ENCODE measurements around the gene MED15.

DNA sequence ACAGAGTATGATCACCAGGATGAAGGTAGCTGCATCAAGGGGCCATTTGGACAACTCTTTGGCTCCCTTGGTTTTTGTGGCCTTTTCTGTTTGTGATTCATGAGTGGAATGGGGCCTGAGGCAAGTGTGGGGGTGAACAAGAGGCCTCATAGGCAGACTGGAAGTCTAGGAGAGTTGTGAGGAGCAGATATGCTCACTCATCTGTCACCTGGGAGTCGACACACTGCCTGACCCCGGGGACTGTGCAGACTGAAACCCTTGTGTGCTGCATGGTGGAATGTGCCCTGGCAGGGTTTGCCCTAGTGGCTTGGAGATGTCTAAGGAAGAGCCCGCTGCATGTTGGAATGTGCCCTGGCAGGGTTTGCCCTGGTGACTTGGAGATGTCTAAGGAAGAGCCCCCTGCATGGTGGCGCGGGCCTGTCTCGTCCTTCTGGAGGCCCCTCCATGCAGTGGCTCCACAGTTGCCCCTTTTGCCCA lies 60.0 kb downstream of the MED15 start:
- TF ChIP-seq MYC (IDR thresholded peaks at IDR 0.05; ENCODE audit: borderline replicate concordance, low read length) (no peak), CTCF (IDR thresholded peaks at IDR 0.05) (no peak)

Data from A549 (cell line).